ENCODE results near the gene GPALPP1.

Gene GPALPP1

DNA sequence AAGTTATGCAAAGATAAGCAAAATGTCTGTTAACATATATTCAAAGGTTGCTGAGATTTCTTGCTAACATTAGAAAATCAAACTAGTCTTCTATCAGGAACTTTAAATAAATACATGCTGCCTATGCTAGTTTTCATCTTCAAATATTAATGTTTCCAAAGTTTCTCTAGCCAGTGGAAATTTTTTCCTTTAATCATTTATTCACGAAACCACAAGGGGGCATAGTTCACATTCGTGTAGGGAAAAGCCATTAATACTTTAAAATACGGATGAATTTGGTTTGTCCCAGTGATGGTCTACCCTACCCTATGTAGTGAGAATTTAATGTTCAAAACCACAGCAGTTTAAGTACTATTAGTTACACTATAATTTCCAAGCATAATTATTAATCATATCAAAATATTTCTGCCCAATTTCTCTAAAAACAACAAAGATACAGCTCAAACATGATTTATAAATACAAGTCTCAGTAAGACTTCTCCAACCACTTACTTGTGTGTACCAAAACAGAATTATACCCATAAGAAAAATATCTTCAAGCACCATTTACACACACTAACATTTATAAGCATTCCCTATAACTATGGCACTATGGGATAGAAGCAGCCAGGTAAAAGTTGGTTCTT lies 16.3 kb upstream of the GPALPP1 start:
- TF ChIP-seq MYC (IDR thresholded peaks at IDR 0.05; ENCODE audit: low read depth, low read length) = no peak
- TF ChIP-seq, protein P1, sequence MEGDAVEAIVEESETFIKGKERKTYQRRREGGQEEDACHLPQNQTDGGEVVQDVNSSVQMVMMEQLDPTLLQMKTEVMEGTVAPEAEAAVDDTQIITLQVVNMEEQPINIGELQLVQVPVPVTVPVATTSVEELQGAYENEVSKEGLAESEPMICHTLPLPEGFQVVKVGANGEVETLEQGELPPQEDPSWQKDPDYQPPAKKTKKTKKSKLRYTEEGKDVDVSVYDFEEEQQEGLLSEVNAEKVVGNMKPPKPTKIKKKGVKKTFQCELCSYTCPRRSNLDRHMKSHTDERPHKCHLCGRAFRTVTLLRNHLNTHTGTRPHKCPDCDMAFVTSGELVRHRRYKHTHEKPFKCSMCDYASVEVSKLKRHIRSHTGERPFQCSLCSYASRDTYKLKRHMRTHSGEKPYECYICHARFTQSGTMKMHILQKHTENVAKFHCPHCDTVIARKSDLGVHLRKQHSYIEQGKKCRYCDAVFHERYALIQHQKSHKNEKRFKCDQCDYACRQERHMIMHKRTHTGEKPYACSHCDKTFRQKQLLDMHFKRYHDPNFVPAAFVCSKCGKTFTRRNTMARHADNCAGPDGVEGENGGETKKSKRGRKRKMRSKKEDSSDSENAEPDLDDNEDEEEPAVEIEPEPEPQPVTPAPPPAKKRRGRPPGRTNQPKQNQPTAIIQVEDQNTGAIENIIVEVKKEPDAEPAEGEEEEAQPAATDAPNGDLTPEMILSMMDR (IDR thresholded peaks at IDR 0.05; ENCODE audit: low read depth, low read length) = peak; percentile 49
- peak; percentile 32 for DNase-seq (ENCODE audit: low read depth)
- no peak overlapping the region for H3K4me3 ChIP-seq (ENCODE audit: low read depth, low read length)

DNA sequence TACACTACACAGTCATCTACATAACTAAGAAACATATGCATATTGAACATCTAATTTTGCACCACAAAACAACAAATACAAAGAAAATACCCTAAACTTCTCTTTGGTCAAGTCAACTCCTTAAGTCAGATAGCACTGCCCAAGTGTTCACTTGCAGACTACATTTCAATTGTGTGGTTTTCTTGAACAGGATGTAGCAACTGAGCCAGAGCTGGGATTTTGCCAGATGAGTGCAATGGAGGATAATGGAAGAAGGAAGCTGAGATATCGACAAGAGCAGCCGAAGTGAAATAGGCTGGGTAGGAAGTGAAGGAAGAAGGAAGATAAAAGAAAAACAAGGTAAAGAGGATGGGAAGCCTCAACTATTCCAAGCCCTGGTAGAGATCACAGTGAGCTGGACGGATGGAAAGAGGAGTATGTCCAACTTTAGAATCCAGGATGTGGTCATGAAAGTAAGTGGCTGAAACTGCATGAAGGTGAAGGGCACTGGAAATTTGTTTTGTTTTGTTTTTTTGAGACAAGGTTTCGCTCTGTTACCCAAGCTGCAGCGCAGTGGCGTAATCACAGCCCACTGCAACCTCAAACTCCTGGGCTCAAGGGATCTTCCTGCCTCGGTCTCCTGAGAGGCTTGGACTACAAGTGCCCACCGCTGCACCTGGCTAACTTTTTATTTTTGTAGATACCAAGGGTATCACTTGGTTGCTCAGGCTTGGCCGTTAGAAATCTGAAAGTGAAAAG lies 15.1 kb upstream of the GPALPP1 start:
- no peak overlapping the region for H3K4me3 ChIP-seq (ENCODE audit: low read depth, low read length)
- DNase-seq (ENCODE audit: low read depth) = peak; percentile 29
- TF ChIP-seq, protein P1 (IDR thresholded peaks at IDR 0.05; ENCODE audit: low read depth, low read length) = no peak
- TF ChIP-seq MYC (IDR thresholded peaks at IDR 0.05; ENCODE audit: low read depth, low read length) (no peak), POLR2A (IDR thresholded peaks at IDR 0.05; ENCODE audit: extremely low read depth, insufficient read length) (no peak)
- TF ChIP-seq, protein P2, sequence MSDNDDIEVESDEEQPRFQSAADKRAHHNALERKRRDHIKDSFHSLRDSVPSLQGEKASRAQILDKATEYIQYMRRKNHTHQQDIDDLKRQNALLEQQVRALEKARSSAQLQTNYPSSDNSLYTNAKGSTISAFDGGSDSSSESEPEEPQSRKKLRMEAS (IDR thresholded peaks at IDR 0.05; ENCODE audit: low read depth, low read length) = no peak

DNA sequence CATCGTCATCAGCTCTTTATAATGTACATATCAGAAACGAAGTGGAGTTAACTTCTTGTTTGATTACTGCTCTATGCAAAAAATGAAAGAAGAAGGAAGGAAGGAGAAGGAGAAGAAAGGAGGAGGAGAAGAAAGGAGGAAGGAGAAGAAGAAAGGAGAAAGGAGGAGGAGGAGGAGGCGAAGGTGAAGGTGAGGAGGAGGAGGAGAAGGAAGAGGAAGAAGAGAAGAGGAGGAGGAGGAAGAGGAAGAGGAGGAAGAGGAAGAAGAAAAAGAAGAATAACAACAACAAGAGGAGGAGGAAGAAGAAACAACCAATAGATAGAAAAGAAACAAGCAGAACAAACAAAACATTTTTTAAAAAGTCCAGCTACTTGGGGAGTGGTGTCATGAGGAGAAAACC lies 13.1 kb upstream of the GPALPP1 start:
- DNase-seq (ENCODE audit: low read depth) = no peak
- no peak overlapping the region for H3K4me3 ChIP-seq (ENCODE audit: low read depth, low read length)
- TF ChIP-seq POLR2A (IDR thresholded peaks at IDR 0.05; ENCODE audit: extremely low read depth, insufficient read length) = no peak
- TF ChIP-seq, protein P1 (IDR thresholded peaks at IDR 0.05; ENCODE audit: low read depth, low read length) = no peak
- TF ChIP-seq MYC (IDR thresholded peaks at IDR 0.05; ENCODE audit: low read depth, low read length) = no peak
- TF ChIP-seq, protein P2 (IDR thresholded peaks at IDR 0.05; ENCODE audit: low read depth, low read length) = no peak

DNA sequence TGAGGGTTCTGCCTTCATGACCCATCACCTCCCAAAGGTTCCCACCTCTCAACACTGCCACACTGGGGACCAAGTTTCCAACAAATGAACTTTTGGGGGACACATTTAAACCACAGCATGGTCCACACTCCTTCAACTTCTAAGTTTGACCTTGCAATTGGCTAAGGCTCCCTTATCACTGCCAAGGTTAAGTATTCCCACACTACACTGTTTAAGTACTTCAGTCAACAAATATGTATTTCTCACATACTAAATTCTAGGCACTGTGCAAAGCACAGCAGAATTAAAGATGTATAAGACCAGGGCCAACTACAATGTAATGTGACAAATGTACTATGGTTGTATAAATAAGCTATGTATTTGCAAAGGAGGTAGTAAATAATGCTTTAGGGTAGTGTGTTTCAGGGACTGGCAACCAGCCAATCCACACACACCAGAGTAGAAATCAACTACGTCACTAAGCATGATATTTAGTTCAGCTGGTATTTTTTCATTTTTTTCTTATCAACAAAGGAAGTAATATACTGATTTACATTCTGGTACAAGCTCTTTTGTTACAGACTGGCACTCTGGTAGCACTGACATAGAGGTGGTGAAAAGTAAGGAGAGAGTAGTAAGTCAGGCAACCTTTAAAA lies 12.3 kb upstream of the GPALPP1 start:
- no peak for DNase-seq (ENCODE audit: low read depth)
- TF ChIP-seq MYC (IDR thresholded peaks at IDR 0.05; ENCODE audit: low read depth, low read length) = no peak
- TF ChIP-seq, protein P2 (IDR thresholded peaks at IDR 0.05; ENCODE audit: low read depth, low read length) = no peak
- H3K4me3 ChIP-seq (ENCODE audit: low read depth, low read length) = no peak overlapping the region

DNA sequence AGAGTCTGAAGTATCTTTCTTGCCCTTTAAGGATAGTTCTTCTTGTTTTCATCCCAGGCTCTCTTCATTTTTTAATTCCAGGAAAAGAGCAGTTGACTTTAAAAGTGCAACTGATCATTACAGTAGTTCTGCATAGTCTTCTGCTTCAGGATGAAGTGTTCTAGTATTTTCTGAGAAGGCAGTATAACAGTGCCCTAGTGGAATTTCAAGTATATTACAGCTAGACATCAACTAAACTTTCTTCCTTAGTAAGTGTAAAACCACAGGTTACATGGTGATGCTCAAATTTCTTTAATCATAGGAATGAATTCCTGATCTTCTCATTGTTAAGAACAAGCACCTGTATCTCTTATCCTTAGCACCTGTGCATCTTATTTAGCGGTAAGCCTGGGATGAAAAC lies 11.0 kb upstream of the GPALPP1 start:
- H3K4me3 ChIP-seq (ENCODE audit: low read depth, low read length) = no peak overlapping the region
- DNase-seq (ENCODE audit: low read depth) = no peak
- TF ChIP-seq, protein P1 (IDR thresholded peaks at IDR 0.05; ENCODE audit: low read depth, low read length) = no peak
- TF ChIP-seq, protein P2 (IDR thresholded peaks at IDR 0.05; ENCODE audit: low read depth, low read length) = no peak
- no peak for TF ChIP-seq MYC (IDR thresholded peaks at IDR 0.05; ENCODE audit: low read depth, low read length)
- no peak for TF ChIP-seq POLR2A (IDR thresholded peaks at IDR 0.05; ENCODE audit: extremely low read depth, insufficient read length)

DNA sequence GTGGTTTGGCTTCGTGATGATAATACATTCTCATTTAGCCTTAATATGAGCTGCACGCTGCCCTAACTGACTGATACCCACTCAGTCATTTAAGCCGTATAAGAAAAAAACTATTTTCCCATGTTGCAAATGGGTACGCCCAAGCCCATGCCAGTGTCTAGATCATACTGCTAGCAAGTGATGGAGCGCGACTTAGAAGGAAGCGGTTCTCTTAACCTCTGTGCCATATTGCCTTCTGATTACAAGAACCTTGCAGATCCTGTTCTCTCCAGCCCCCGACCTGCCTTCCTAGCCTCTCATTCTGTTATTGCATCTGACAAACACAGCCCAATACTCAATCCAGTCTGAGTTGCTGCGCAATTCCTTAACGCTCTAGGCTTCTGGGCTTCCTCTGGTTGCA lies 603 bp downstream of the GPALPP1 start:
- DNase-seq (ENCODE audit: low read depth) = peak; percentile 31
- TF ChIP-seq, protein P2 (IDR thresholded peaks at IDR 0.05; ENCODE audit: low read depth, low read length) = no peak
- no peak for TF ChIP-seq MYC (IDR thresholded peaks at IDR 0.05; ENCODE audit: low read depth, low read length)
- TF ChIP-seq, protein P1 (IDR thresholded peaks at IDR 0.05; ENCODE audit: low read depth, low read length) = no peak
- no peak for TF ChIP-seq POLR2A (IDR thresholded peaks at IDR 0.05; ENCODE audit: extremely low read depth, insufficient read length)
- peak overlapping the region; percentile 94 for H3K4me3 ChIP-seq (ENCODE audit: low read depth, low read length)

Data from NB4 (cell line).